Breast epithelium (tissue), 4 donors: ENCODE results near the gene NOM1. TPM values are rescaled to one million over a fixed set of nuclear protein-coding genes. Genes with fewer than 3 reads are reported as not detected.

Experiments used
- DNase-seq, 2 donors: peaks; one replicate each; pipeline ENCODE4 v3.0.0-alpha.2; 2019; ENCODE audit warnings: low spot score in 2 of 2
- H3K27ac ChIP-seq, 2 donors: fragments of 200-600 bp; sonication (generic) in 1 of 2; one replicate each; pipeline ENCODE4 v1.5.1; 2016 to 2019; ENCODE audit warnings: mild to moderate bottlenecking in 1 of 2
- H3K27me3 ChIP-seq, 2 donors: fragments of 200-600 bp; sonication (generic) in 1 of 2; one replicate each; pipeline versions ENCODE4 v1.5.1 to v1.6.0; 2017 to 2019; ENCODE audit warnings: control low read depth in 1 of 2, mild to moderate bottlenecking in 1 of 2
- H3K36me3 ChIP-seq: fragments of 200-600 bp; one replicate; pipeline ENCODE4 v1.5.1; 2019
- H3K4me1 ChIP-seq, 2 donors: fragments of 200-600 bp; sonication (generic); one replicate each; pipeline ENCODE4 v1.5.1; 2016 to 2019; ENCODE audit warnings: control low read depth in 1 of 2
- H3K4me3 ChIP-seq, 3 donors: fragments of 200-600 bp; sonication (generic); 1 replicate in 2 of 3; 2 replicates in 1 of 3; pipeline ENCODE4 v1.5.1; 2016 to 2019; ENCODE audit warnings: mild to moderate bottlenecking in 3 of 3, moderate library complexity in 2 of 3
- H3K9me3 ChIP-seq, 2 donors: fragments of 200-600 bp; sonication (generic) in 1 of 2; one replicate each; pipeline ENCODE4 v1.5.1; 2016 to 2019; ENCODE audit warnings: control low read depth in 1 of 2
- POLR2A ChIP-seq: fragments of 450-650 bp; IDR thresholded peaks from one replicate; pipeline ENCODE4 v1.6.1; 2016; ENCODE audit warnings: antibody characterized with exemption, mild to moderate bottlenecking, moderate library complexity
- POLR2AphosphoS5 ChIP-seq, 3 donors: sonication (generic); formaldehyde crosslinking; IDR thresholded peaks; one replicate each; pipeline ENCODE4 v1.6.1; 2017; ENCODE audit warnings: antibody characterized with exemption in 3 of 3
- intact Hi-C: fragments of 100-400 bp; cut with DNase I; formaldehyde crosslinking; loops from one replicate; pipeline ENCODE4 v1.15.1; 2023; ENCODE audit warnings: low total_unique reads
- total RNA-seq, 3 donors: library from RNA; depleted of rRNA; stranded (reverse); fragments of >200 nt; gene quantifications; one replicate each; pipeline ENCODE4 v1.1.0, GENCODE V29; 2016
- TF ChIP-seq, protein P1 (sequence below), 3 donors: fragments of 450-650 bp; IDR thresholded peaks; one replicate each; pipeline ENCODE4 v1.5.1; 2016 to 2017; ENCODE audit warnings: antibody characterized with exemption in 3 of 3, mild to moderate bottlenecking in 3 of 3, moderate library complexity in 3 of 3

Gene NOM1
- total RNA-seq, 3 donors from 2014 or later = 17.1 to 31.5 (median 25.2) TPM

DNA sequence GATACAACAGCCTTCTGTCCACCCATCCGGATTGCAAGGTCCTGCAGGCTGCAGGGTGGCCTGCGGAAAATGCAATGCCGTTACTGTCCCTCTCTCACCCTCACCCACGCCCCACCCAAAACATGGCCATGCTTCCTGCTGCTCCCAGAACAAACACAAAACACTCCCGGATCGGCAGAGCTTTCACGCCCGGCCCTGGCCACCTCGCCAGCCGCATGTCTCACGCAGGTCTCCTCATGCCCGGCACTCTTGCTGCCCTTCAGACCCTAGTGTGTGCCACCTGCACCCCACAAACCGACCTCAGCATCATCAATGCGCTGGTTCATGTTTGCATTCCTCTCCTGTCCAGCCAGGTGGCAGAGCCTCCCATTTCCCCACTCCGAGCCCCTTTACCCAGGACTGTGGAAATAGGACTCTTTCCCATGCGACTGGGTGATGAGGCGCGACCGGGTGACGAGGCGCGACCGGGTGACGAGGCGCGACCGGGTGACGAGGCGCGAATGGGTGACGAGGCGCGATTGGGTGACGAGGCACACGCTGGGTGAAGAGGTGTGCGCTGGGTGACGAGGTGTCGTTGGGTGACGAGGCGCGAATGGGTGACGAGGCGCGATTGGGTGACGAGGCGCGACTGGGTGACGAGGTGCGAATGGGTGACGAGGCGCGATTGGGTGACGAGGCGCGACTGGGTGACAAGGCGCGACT lies 8.9 kb upstream of the NOM1 start:
- H3K36me3 ChIP-seq = no peaks in the 10 kb centered on the region
- H3K9me3 ChIP-seq = no peaks in the 10 kb centered on the region
- intact Hi-C loops = no loop called here
- DNase-seq = no peak
- no peaks in the 10 kb centered on the region for H3K4me1 ChIP-seq
- no peak overlapping the region for H3K4me3 ChIP-seq
- no peaks in the 10 kb centered on the region for H3K27me3 ChIP-seq
- TF ChIP-seq POLR2A (no peak), POLR2AphosphoS5 (IDR thresholded peaks at IDR 0.05) (no peak)
- TF ChIP-seq, protein P1, sequence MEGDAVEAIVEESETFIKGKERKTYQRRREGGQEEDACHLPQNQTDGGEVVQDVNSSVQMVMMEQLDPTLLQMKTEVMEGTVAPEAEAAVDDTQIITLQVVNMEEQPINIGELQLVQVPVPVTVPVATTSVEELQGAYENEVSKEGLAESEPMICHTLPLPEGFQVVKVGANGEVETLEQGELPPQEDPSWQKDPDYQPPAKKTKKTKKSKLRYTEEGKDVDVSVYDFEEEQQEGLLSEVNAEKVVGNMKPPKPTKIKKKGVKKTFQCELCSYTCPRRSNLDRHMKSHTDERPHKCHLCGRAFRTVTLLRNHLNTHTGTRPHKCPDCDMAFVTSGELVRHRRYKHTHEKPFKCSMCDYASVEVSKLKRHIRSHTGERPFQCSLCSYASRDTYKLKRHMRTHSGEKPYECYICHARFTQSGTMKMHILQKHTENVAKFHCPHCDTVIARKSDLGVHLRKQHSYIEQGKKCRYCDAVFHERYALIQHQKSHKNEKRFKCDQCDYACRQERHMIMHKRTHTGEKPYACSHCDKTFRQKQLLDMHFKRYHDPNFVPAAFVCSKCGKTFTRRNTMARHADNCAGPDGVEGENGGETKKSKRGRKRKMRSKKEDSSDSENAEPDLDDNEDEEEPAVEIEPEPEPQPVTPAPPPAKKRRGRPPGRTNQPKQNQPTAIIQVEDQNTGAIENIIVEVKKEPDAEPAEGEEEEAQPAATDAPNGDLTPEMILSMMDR (IDR thresholded peaks at IDR 0.05) = no peak
- no peak overlapping the region for H3K27ac ChIP-seq

DNA sequence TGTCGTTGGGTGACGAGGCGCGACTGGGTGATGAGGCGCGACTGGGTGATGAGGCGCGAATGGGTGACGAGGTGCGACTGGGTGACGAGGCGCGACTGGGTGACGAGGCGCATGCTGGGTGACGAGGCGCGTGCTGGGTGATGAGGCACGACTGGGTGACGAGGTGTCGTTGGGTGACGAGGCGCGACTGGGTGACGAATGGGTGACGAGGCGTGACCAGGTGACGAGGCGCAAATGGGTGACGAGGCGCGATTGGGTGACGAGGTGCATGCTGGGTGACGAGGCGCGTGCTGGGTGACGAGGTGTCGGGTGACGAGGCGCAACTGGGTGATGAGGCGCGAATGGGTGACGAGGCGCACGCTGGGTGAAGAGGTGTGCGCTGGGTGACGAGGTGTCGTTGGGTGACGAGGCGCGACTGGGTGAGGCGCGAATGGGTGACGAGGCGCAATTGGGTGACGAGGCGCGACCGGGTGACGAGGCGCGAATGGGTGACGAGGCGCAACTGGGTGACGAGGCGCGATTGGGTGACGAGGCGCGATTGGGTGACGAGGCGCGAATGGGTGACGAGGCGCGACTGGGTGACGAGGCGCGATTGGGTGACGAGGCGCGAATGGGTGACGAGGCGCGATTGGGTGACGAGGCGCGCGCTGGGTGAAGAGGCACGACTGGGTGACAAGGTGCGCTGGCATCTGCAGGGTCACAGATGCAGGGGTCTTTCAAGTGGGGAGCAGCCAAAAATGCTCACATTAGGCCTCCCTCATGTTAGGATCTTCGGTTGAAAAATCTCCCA lies 7.9 kb upstream of the NOM1 start:
- peak in 1 of 2 donors; percentile 35 for DNase-seq
- TF ChIP-seq, protein P1 (IDR thresholded peaks at IDR 0.05) = no peak
- TF ChIP-seq POLR2AphosphoS5 (IDR thresholded peaks at IDR 0.05) (no peak), POLR2A (no peak)
- H3K36me3 ChIP-seq = no peaks in the 10 kb centered on the region
- intact Hi-C loops = no loop called here
- H3K4me3 ChIP-seq = no peak overlapping the region
- no peaks in the 10 kb centered on the region for H3K9me3 ChIP-seq
- H3K27me3 ChIP-seq = no peaks in the 10 kb centered on the region
- no peak overlapping the region for H3K27ac ChIP-seq
- H3K4me1 ChIP-seq = no peaks in the 10 kb centered on the region

DNA sequence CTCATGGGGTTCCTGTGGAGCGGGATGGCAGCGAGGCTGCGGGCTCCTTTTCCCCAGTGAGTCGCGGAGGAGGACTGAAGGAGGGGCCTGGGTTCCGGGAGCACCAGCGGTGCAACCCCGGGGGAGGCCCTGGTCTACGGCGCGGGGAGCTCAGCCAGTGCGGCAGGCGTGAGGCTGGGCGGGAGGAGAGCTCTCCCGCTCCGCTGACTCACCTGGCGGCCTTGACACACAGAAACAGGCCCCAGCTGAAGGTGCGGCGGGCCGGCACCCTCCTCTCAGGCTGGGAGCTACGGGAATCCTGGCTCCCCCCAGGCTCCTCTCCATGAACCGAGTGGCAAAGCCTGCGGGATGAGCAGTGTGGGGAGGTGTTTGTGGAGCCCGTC lies 6.8 kb upstream of the NOM1 start:
- intact Hi-C loops = no loop called here
- no peak for TF ChIP-seq POLR2A
- no peak for DNase-seq
- no peaks in the 10 kb centered on the region for H3K4me1 ChIP-seq
- H3K36me3 ChIP-seq = no peaks in the 10 kb centered on the region
- H3K27ac ChIP-seq = no peak overlapping the region
- H3K9me3 ChIP-seq = no peaks in the 10 kb centered on the region
- no peak overlapping the region for H3K4me3 ChIP-seq
- H3K27me3 ChIP-seq = no peaks in the 10 kb centered on the region

DNA sequence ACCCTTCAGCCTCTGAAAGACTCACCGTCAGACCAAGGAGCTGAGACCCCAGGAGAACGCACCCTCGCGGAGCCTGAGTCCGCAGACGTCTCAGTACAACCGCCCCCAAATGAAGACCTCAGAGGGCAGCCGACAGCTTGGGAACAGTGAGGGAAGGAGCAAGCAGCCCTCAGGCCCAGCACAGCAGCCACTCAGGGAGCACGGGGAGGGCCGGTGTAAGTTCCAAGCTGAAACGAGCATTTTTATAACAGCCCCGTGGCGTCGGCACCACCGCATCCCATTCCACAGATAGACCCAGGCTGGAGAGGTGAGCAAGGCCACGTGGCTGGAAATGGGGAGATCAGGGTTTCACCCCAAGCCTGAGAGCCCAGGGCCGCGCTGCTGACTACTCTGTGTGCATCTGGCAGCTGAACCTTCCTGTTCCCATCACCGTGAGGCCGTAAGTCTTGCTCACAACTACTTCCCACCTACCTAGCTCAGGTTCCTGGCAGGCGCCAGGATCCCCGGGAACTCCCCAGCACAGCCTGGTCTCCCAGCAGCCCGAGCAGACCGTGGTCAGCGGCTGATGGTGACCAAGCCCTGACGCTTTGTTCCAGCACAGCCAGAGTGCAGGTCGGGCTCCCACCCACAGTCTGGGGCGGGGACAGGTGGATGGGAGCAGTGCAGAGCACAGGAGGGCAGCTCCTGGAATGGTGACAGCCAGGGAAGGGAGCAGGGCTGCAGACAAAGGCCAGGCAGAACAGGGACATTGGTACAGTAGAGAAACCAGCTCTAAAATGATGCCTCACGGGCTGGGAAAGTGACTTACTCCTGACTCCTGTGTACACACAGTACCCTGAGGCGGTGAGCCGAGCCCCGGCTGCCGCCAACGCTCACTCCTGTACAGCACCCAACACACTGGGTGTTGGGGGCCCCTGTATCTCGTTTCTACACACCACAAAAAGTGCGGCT lies 6.1 kb upstream of the NOM1 start:
- H3K36me3 ChIP-seq = no peaks in the 10 kb centered on the region
- intact Hi-C loops = no loop called here
- no peak overlapping the region for H3K27ac ChIP-seq
- TF ChIP-seq POLR2AphosphoS5 (IDR thresholded peaks at IDR 0.05) (no peak), POLR2A (no peak)
- TF ChIP-seq, protein P1 (IDR thresholded peaks at IDR 0.05) = no peak
- DNase-seq = peak in 1 of 2 donors; percentile 50
- H3K9me3 ChIP-seq = no peaks in the 10 kb centered on the region
- no peaks in the 10 kb centered on the region for H3K27me3 ChIP-seq
- no peaks in the 10 kb centered on the region for H3K4me1 ChIP-seq
- H3K4me3 ChIP-seq = peak overlapping the region in 2 of 3 donors; percentile 19 to 36

DNA sequence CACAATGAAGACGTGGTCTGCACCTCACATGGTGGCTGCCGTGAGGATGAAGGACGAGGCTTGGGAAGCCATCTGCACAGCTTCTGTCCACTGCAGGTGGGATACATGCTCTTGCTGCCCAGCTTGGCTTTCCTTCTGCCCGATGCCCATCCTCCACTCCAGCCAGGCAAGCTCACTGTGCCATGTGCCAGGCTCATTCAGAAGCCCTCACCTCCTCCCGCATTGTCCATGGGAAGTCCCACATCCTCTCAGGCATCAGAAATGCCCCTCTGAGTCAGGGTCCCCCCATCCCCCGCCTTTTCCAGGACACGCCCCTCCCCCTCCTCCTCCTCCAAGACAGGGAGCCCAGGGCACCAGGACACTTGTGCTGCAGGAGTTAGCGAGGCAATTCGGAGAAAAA lies 4.6 kb upstream of the NOM1 start:
- no peaks in the 10 kb centered on the region for H3K27me3 ChIP-seq
- TF ChIP-seq POLR2A (no peak), POLR2AphosphoS5 (IDR thresholded peaks at IDR 0.05) (no peak)
- TF ChIP-seq, protein P1 (IDR thresholded peaks at IDR 0.05) = no peak
- no peaks in the 10 kb centered on the region for H3K4me1 ChIP-seq
- no peaks in the 10 kb centered on the region for H3K9me3 ChIP-seq
- H3K4me3 ChIP-seq = no peak overlapping the region
- DNase-seq = peak in 1 of 2 donors; percentile 7
- no peaks in the 10 kb centered on the region for H3K36me3 ChIP-seq
- intact Hi-C loops = no loop called here
- no peak overlapping the region for H3K27ac ChIP-seq
